Adipocyte (in vitro differentiated cells): ENCODE measurements around the gene ATP2A3.

Experiments
- DNase-seq: peaks from one replicate; pipeline ENCODE4 v3.0.0-alpha.2; 2015; ENCODE audit warnings: low read depth
- H3K27me3 ChIP-seq: replicated peaks from 2 replicates; pipeline ENCODE4 v1.7.0; 2013; ENCODE audit warnings: mild to moderate bottlenecking, low read length, moderate library complexity; ENCODE audit not compliant: control insufficient read depth, insufficient read depth
- H3K36me3 ChIP-seq: 2 replicates; pipeline ENCODE4 v1.7.0; 2013; ENCODE audit warnings: low read length, mild to moderate bottlenecking, moderate library complexity; ENCODE audit not compliant: control insufficient read depth, insufficient read depth, severe bottlenecking
- H3K4me1 ChIP-seq: 2 replicates; pipeline ENCODE4 v1.7.0; 2013; ENCODE audit warnings: mild to moderate bottlenecking, low read length, moderate library complexity; ENCODE audit not compliant: control insufficient read depth, insufficient read depth
- H3K4me3 ChIP-seq: 2 replicates; pipeline ENCODE4 v1.7.0; 2013; ENCODE audit warnings: mild to moderate bottlenecking, low read length, moderate library complexity
- H3K9ac ChIP-seq: 2 replicates; pipeline ENCODE4 v1.7.0; 2013; ENCODE audit warnings: mild to moderate bottlenecking, low read length, moderate library complexity
- H3K9me3 ChIP-seq: 2 replicates; pipeline ENCODE4 v1.7.0; 2013; ENCODE audit warnings: mild to moderate bottlenecking, low read length, moderate library complexity; ENCODE audit not compliant: control insufficient read depth

Gene ATP2A3

GRCh38 chr17:3903051-3903825 is 61.0 kb downstream of the ATP2A3 start:
- H3K9ac ChIP-seq, result no peak overlapping the region
- H3K36me3 ChIP-seq, result no peaks in the 10 kb centered on the region
- DNase-seq, result no peak
- H3K9me3 ChIP-seq, result no peaks in the 10 kb centered on the region
- peaks cover 23% of the 10 kb centered on the region for H3K27me3 ChIP-seq
- H3K4me3 ChIP-seq, result no peak overlapping the region
- H3K4me1 ChIP-seq, result no peaks in the 10 kb centered on the region

- H3K36me3 ChIP-seq, result no peaks in the 10 kb centered on the region
- H3K4me3 ChIP-seq, result no peak overlapping the region
- peaks cover 4% of the 10 kb centered on the region for H3K4me1 ChIP-seq
- H3K9me3 ChIP-seq, result no peaks in the 10 kb centered on the region
- peaks cover 21% of the 10 kb centered on the region for H3K27me3 ChIP-seq
- DNase-seq, result no peak
- H3K9ac ChIP-seq, result no peak overlapping the region
These were observed 63.6 kb downstream of the ATP2A3 start for GRCh38 chr17:3900646-3901045.

GRCh38 chr17:3897731-3898130 is 66.5 kb downstream of the ATP2A3 start:
- peaks cover 21% of the 10 kb centered on the region for H3K4me1 ChIP-seq
- H3K36me3 ChIP-seq, result no peaks in the 10 kb centered on the region
- H3K27me3 ChIP-seq, result peaks cover 9% of the 10 kb centered on the region
- H3K4me3 ChIP-seq, result no peak overlapping the region
- H3K9ac ChIP-seq, result no peak overlapping the region
- no peaks in the 10 kb centered on the region for H3K9me3 ChIP-seq
- DNase-seq, result no peak

- Histone ChIP-seq H3K9me3 (no peaks in the 10 kb centered on the region), H3K36me3 (no peaks in the 10 kb centered on the region), H3K27me3 (peaks cover 8% of the 10 kb centered on the region), H3K9ac (no peak overlapping the region), H3K4me3 (no peak overlapping the region), H3K4me1 (peaks cover 23% of the 10 kb centered on the region)
- no peak for DNase-seq
These were observed 67.3 kb downstream of the ATP2A3 start for GRCh38 chr17:3896968-3897235.

GRCh38 chr17:3896108-3896967 is 67.9 kb downstream of the ATP2A3 start:
- Histone ChIP-seq H3K27me3 (peaks cover 7% of the 10 kb centered on the region), H3K4me1 (peaks cover 28% of the 10 kb centered on the region), H3K9ac (no peak overlapping the region), H3K9me3 (no peaks in the 10 kb centered on the region), H3K36me3 (no peaks in the 10 kb centered on the region), H3K4me3 (no peak overlapping the region)
- DNase-seq, result no peak

- no peak overlapping the region for H3K4me3 ChIP-seq
- no peak overlapping the region for H3K9ac ChIP-seq
- no peak for DNase-seq
- no peaks in the 10 kb centered on the region for H3K36me3 ChIP-seq
- no peaks in the 10 kb centered on the region for H3K9me3 ChIP-seq
- peaks cover 38% of the 10 kb centered on the region for H3K4me1 ChIP-seq
- H3K27me3 ChIP-seq, result no peaks in the 10 kb centered on the region
These were observed 68.9 kb downstream of the ATP2A3 start for GRCh38 chr17:3895354-3895753.

- Histone ChIP-seq H3K9ac (no peak overlapping the region), H3K27me3 (no peaks in the 10 kb centered on the region), H3K4me1 (peaks cover 43% of the 10 kb centered on the region), H3K36me3 (no peaks in the 10 kb centered on the region), H3K9me3 (no peaks in the 10 kb centered on the region), H3K4me3 (no peak overlapping the region)
- DNase-seq, result peak; percentile 14
These were observed 69.3 kb downstream of the ATP2A3 start for GRCh38 chr17:3894911-3895343.

- Histone ChIP-seq H3K36me3 (no peaks in the 10 kb centered on the region), H3K4me3 (no peak overlapping the region), H3K9ac (no peak overlapping the region), H3K9me3 (no peaks in the 10 kb centered on the region), H3K4me1 (peaks cover 50% of the 10 kb centered on the region), H3K27me3 (no peaks in the 10 kb centered on the region)
- no peak for DNase-seq
These were observed 70.0 kb downstream of the ATP2A3 start for GRCh38 chr17:3894188-3894587.

GRCh38 chr17:3893720-3894116 is 70.5 kb downstream of the ATP2A3 start:
- H3K4me1 ChIP-seq, result peaks cover 55% of the 10 kb centered on the region
- H3K9me3 ChIP-seq, result no peaks in the 10 kb centered on the region
- H3K27me3 ChIP-seq, result no peaks in the 10 kb centered on the region
- DNase-seq, result no peak
- no peaks in the 10 kb centered on the region for H3K36me3 ChIP-seq
- peak overlapping the region; percentile 78 for H3K4me3 ChIP-seq
- H3K9ac ChIP-seq, result peak overlapping the region; percentile 61

GRCh38 chr17:3893003-3893719 is 71.1 kb downstream of the ATP2A3 start, which contains the start of gene CAMKK1:
TSS of gene CAMKK1 (minus strand) at chr17:3893053. CDS start at chr17:3885687, 7,366 bp downstream.
- DNase-seq, result peak; percentile 96
- H3K4me1 ChIP-seq, result peaks cover 58% of the 10 kb centered on the region
- H3K4me3 ChIP-seq, result peak within 1 kb of the TSS; percentile 78
- H3K27me3 ChIP-seq, result no peaks in the 10 kb centered on the region
- no peaks in the 10 kb centered on the region for H3K36me3 ChIP-seq
- H3K9ac ChIP-seq, result peak within 1 kb of the TSS; percentile 71
- no peaks in the 10 kb centered on the region for H3K9me3 ChIP-seq
